H9 (cell line): ENCODE data around the gene ADGRB3. TPM values are rescaled to one million over a fixed set of nuclear protein-coding genes. Genes with fewer than 3 reads are reported as not detected.

ENCODE experiments used
- DNase-seq: peaks from one replicate; pipeline ENCODE4 v3.0.0-alpha.2; 2017
- H2AFZ ChIP-seq: one replicate; pipeline ENCODE4 v1.6.1; 2013; ENCODE audit warnings: mild to moderate bottlenecking, low read length, control low read depth, moderate library complexity
- H2AK5ac ChIP-seq: 2 replicates; pipeline ENCODE4 v1.6.1; 2013; ENCODE audit warnings: low read length, control low read depth, mixed read lengths; ENCODE audit not compliant: insufficient read length
- H2BK120ac ChIP-seq: one replicate; pipeline ENCODE4 v1.6.1; 2013; ENCODE audit warnings: low read depth, mild to moderate bottlenecking, low read length, control low read depth, inconsistent platforms; ENCODE audit not compliant: poor library complexity, severe bottlenecking
- H2BK12ac ChIP-seq: 2 replicates; pipeline ENCODE4 v1.6.1; 2013; ENCODE audit warnings: low read length, control low read depth, mixed read lengths, low read depth; ENCODE audit not compliant: insufficient read length
- H2BK15ac ChIP-seq: 2 replicates; pipeline ENCODE4 v1.6.1; 2013; ENCODE audit warnings: low read depth, low read length, control low read depth
- H2BK20ac ChIP-seq: one replicate; pipeline ENCODE4 v1.6.1; 2013; ENCODE audit warnings: low read depth, mild to moderate bottlenecking, low read length, control low read depth, inconsistent platforms; ENCODE audit not compliant: poor library complexity, severe bottlenecking
- H2BK5ac ChIP-seq: 2 replicates; pipeline ENCODE4 v1.6.1; 2013; ENCODE audit warnings: low read length, control low read depth, mixed read lengths; ENCODE audit not compliant: insufficient read length
- H3K14ac ChIP-seq: 2 replicates; pipeline ENCODE4 v1.6.1; 2013; ENCODE audit warnings: low read length, control low read depth; ENCODE audit not compliant: insufficient read depth
- H3K18ac ChIP-seq: 2 replicates; pipeline ENCODE4 v1.6.1; 2013; ENCODE audit warnings: low read depth, mild to moderate bottlenecking, mixed read lengths, low read length, control low read depth; ENCODE audit not compliant: insufficient read length
- H3K23ac ChIP-seq: 2 replicates; pipeline ENCODE4 v1.6.1; 2013; ENCODE audit warnings: low read length, control low read depth, mixed read lengths, low read depth; ENCODE audit not compliant: insufficient read length
- H3K23me2 ChIP-seq: 2 replicates; pipeline ENCODE4 v1.6.1; 2013; ENCODE audit warnings: low read depth, mild to moderate bottlenecking, mixed read lengths, low read length, control low read depth; ENCODE audit not compliant: insufficient read length, poor library complexity, severe bottlenecking
- H3K27ac ChIP-seq: 2 replicates; pipeline ENCODE4 v1.5.1; 2013; ENCODE audit warnings: low read length, control low read depth, mixed read lengths, low read depth; ENCODE audit not compliant: insufficient read length
- H3K27me3 ChIP-seq: 2 replicates; pipeline ENCODE4 v1.6.1; 2013; ENCODE audit warnings: low read length, control low read depth, inconsistent platforms; ENCODE audit not compliant: insufficient read depth
- H3K4ac ChIP-seq: 2 replicates; pipeline ENCODE4 v1.6.1; 2013; ENCODE audit warnings: low read depth, mild to moderate bottlenecking, control low read depth, inconsistent platforms, low read length, moderate library complexity
- H3K4me1 ChIP-seq: 2 replicates; pipeline ENCODE4 v1.6.1; 2013; ENCODE audit warnings: low read length, control low read depth, inconsistent platforms; ENCODE audit not compliant: insufficient read depth
- H3K4me2 ChIP-seq: 2 replicates; pipeline ENCODE4 v1.6.1; 2013; ENCODE audit warnings: low read length, control low read depth, mixed read lengths; ENCODE audit not compliant: insufficient read length, insufficient read depth
- H3K56ac ChIP-seq: 2 replicates; pipeline ENCODE4 v1.6.1; 2013; ENCODE audit warnings: low read depth, mild to moderate bottlenecking, mixed read lengths, low read length, control low read depth; ENCODE audit not compliant: insufficient read length
- H3K79me1 ChIP-seq: 2 replicates; pipeline ENCODE4 v1.6.1; 2013; ENCODE audit warnings: low read depth, mild to moderate bottlenecking, moderate library complexity, low read length, control low read depth, inconsistent platforms; ENCODE audit not compliant: insufficient read depth, poor library complexity, severe bottlenecking
- H3K79me2 ChIP-seq: 2 replicates; pipeline ENCODE4 v1.6.1; 2013; ENCODE audit warnings: low read length, control low read depth, inconsistent platforms; ENCODE audit not compliant: insufficient read depth
- H3K9ac ChIP-seq: 2 replicates; pipeline ENCODE4 v1.6.1; 2013; ENCODE audit warnings: low read length, control low read depth, mixed read lengths; ENCODE audit not compliant: insufficient read length; ENCODE audit errors: extremely low read depth
- H3K9me3 ChIP-seq: one replicate; pipeline ENCODE4 v1.6.1; 2013; ENCODE audit warnings: low read depth, low read length, inconsistent platforms; ENCODE audit not compliant: control insufficient read depth
- H3T11ph ChIP-seq: one replicate; pipeline ENCODE4 v1.6.1; 2013; ENCODE audit warnings: mild to moderate bottlenecking, low read length, control low read depth, inconsistent platforms
- H4K20me1 ChIP-seq: one replicate; pipeline ENCODE4 v1.6.1; 2013; ENCODE audit not compliant: control insufficient read depth, insufficient read length, insufficient read depth
- H4K5ac ChIP-seq: 2 replicates; pipeline ENCODE4 v1.6.1; 2013; ENCODE audit warnings: low read depth, mild to moderate bottlenecking, mixed read lengths, low read length, control low read depth; ENCODE audit not compliant: insufficient read length
- H4K8ac ChIP-seq: replicated peaks from 2 replicates; pipeline ENCODE4 v1.6.1; 2013; ENCODE audit warnings: low read length, control low read depth, mixed read lengths, low read depth; ENCODE audit not compliant: insufficient read length
- H4K91ac ChIP-seq: 2 replicates; pipeline ENCODE4 v1.6.1; 2013; ENCODE audit warnings: low read depth, mild to moderate bottlenecking, moderate library complexity, mixed read lengths, low read length, control low read depth; ENCODE audit not compliant: insufficient read length
- H3K27ac Mint-ChIP-seq, 3 experiments: 2 replicates in 2 of 3; 3 replicates in 1 of 3; pipeline ENCODE4 v1.8.0; 2020 to 2021; ENCODE audit warnings: mixed read lengths in 3 of 3, mild to moderate bottlenecking in 1 of 3, moderate library complexity in 1 of 3
- H3K27me3 Mint-ChIP-seq: 2 replicates; pipeline ENCODE4 v1.8.0; 2021; ENCODE audit warnings: low read depth, mild to moderate bottlenecking, moderate library complexity, mixed read lengths
- H3K36me3 Mint-ChIP-seq, 3 experiments: 2 replicates in 2 of 3; 3 replicates in 1 of 3; pipeline ENCODE4 v1.8.0; 2020 to 2021; ENCODE audit warnings: low read depth in 3 of 3, mixed read lengths in 3 of 3; ENCODE audit not compliant: insufficient read depth in 1 of 3
- H3K4me1 Mint-ChIP-seq, 2 experiments: 2 replicates each; pipeline ENCODE4 v1.8.0; 2020; ENCODE audit warnings: mixed read lengths in 2 of 2
- H3K4me3 Mint-ChIP-seq, 2 experiments: 2 replicates in 1 of 2; 3 replicates in 1 of 2; pipeline ENCODE4 v1.8.0; 2020 to 2021; ENCODE audit warnings: mild to moderate bottlenecking in 2 of 2, mixed read lengths in 2 of 2, moderate library complexity in 1 of 2
- H3K9me3 Mint-ChIP-seq, 2 experiments: 2 replicates in 1 of 2; 3 replicates in 1 of 2; pipeline ENCODE4 v1.8.0; 2020; ENCODE audit warnings: mild to moderate bottlenecking in 2 of 2, mixed read lengths in 2 of 2, moderate library complexity in 1 of 2
- total RNA-seq: library from RNA; stranded (reverse); gene quantifications from 2 replicates; pipeline ENCODE4 v1.2.1, GENCODE V29; 2021
- TF ChIP-seq, protein P1 (sequence below): fragments of 200-600 bp; sonication (generic); conservative IDR thresholded peaks from 3 replicates; pipeline ENCODE4 v1.8.0; 2021; ENCODE audit warnings: antibody characterized with exemption, mild to moderate bottlenecking

ADGRB3 gene
- total RNA-seq, 1 experiment from 2014 or later = 0.37 TPM

DNA sequence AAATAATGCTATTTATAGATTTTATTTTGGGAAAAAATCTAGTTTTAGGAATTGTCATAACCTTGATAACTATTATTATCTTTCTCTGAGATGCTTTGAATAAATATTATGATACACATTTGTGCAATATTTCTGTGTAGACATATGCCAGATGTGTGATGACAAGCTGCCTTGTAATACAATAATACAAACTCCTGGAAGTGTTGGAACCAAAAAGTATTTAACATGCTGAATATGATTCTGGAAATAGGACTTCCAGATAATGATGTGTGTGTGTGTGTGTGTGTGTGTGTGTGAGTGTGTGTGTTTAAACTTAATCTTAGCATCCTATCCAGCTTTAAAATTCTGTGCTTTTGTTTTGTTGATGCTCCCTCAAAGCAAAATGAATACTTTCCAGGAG, 233.6 kb downstream of the ADGRB3 start:
- H3K9me3 Mint-ChIP-seq = peaks cover 29 to 33% of the 10 kb centered on the region in 2 experiments
- no peak overlapping the region for H4K91ac ChIP-seq
- H4K8ac ChIP-seq = no peak overlapping the region
- H4K20me1 ChIP-seq = no peaks in the 10 kb centered on the region
- H3K27me3 Mint-ChIP-seq = no peaks in the 10 kb centered on the region
- TF ChIP-seq, protein P1, sequence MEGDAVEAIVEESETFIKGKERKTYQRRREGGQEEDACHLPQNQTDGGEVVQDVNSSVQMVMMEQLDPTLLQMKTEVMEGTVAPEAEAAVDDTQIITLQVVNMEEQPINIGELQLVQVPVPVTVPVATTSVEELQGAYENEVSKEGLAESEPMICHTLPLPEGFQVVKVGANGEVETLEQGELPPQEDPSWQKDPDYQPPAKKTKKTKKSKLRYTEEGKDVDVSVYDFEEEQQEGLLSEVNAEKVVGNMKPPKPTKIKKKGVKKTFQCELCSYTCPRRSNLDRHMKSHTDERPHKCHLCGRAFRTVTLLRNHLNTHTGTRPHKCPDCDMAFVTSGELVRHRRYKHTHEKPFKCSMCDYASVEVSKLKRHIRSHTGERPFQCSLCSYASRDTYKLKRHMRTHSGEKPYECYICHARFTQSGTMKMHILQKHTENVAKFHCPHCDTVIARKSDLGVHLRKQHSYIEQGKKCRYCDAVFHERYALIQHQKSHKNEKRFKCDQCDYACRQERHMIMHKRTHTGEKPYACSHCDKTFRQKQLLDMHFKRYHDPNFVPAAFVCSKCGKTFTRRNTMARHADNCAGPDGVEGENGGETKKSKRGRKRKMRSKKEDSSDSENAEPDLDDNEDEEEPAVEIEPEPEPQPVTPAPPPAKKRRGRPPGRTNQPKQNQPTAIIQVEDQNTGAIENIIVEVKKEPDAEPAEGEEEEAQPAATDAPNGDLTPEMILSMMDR = no peak
- no peak overlapping the region for H3K56ac ChIP-seq
- no peak overlapping the region for H3K14ac ChIP-seq
- no peaks in the 10 kb centered on the region for H3K79me2 ChIP-seq
- no peak overlapping the region for H2BK5ac ChIP-seq
- H3K4me1 ChIP-seq = no peaks in the 10 kb centered on the region
- H2BK15ac ChIP-seq = no peak overlapping the region
- H3K18ac ChIP-seq = no peak overlapping the region
- no peak overlapping the region for H2BK12ac ChIP-seq
- no peak overlapping the region for H3K23ac ChIP-seq
- H3K4me3 Mint-ChIP-seq = no peak overlapping the region
- H3K79me1 ChIP-seq = no peaks in the 10 kb centered on the region
- peaks cover 10 to 24% (median 14%) of the 10 kb centered on the region in 3 experiments for H3K36me3 Mint-ChIP-seq
- no peak overlapping the region for H3K9ac ChIP-seq
- no peak overlapping the region for H3K4me2 ChIP-seq
- no peak overlapping the region for H2AK5ac ChIP-seq
- H3K27me3 ChIP-seq = no peaks in the 10 kb centered on the region
- no peak overlapping the region for H3K27ac Mint-ChIP-seq
- H3K4me1 Mint-ChIP-seq = no peaks in the 10 kb centered on the region
- no peak overlapping the region for H2BK120ac ChIP-seq
- no peak overlapping the region for H4K5ac ChIP-seq
- DNase-seq = no peak
- H2BK20ac ChIP-seq = no peak overlapping the region
- no peak overlapping the region for H3K27ac ChIP-seq
- H3K4ac ChIP-seq = no peak overlapping the region
- no peak overlapping the region for H3T11ph ChIP-seq
- no peaks in the 10 kb centered on the region for H3K23me2 ChIP-seq
- peaks cover 9% of the 10 kb centered on the region for H3K9me3 ChIP-seq
- no peak overlapping the region for H2AFZ ChIP-seq
